HG03045 (cell line): ENCODE data around the gene TLE2.

ENCODE experiments used
- ATAC-seq: cut with Tn5 transposase; IDR thresholded peaks from one replicate; pipeline ENCODE4 v1.9.1; 2021; ENCODE audit warnings: mild to moderate bottlenecking, moderate library complexity; ENCODE audit not compliant: unreplicated experiment

TLE2 gene

DNA sequence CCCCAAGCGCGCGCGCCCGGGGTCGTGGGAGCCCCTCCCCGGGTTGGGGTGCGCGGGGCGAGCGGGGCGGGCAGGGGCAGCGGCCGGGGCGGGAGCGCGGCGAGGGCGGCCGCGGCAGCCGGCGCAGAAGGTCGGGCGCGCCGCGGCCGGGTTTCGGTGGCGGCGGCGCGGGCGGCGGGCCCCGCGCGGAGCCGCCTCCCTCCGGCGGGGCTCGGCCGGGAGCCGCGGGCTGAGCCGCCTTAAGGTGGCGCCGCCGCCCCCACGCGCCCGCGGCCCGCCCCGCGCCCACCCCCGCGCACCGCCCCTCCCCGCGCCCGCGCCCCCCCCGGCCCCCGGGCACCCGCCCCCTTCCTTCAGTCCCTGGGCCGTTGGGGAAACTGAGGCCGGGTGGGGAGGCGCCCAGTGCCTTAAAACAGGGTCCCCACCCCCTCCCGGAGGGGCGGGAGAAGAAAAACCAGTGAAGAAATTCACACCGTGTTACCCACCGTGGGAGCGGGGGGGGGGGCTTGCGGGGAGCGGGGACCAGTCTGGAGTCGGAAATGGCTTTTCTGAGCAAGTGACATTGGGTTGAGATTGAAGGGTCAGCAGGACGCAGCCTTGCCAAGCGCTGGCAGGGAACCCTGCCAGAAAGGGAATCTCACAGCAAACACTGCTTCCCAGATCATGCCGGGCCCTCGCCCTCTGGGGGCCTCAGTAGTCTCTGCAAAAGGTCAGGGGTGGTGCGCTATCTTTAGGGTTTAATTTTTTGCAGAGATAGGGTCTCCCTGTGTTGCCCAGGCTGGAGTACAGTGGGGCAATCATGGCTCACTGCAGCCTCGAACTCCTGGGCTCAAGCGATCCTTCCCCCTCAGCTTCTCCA, at the start of gene TLE2:
TSS of gene TLE2 (minus strand) at position 216 of the 859 bp plus-strand sequence. CDS start 376 bp downstream, outside the sequence.
- ATAC-seq = no peak

DNA sequence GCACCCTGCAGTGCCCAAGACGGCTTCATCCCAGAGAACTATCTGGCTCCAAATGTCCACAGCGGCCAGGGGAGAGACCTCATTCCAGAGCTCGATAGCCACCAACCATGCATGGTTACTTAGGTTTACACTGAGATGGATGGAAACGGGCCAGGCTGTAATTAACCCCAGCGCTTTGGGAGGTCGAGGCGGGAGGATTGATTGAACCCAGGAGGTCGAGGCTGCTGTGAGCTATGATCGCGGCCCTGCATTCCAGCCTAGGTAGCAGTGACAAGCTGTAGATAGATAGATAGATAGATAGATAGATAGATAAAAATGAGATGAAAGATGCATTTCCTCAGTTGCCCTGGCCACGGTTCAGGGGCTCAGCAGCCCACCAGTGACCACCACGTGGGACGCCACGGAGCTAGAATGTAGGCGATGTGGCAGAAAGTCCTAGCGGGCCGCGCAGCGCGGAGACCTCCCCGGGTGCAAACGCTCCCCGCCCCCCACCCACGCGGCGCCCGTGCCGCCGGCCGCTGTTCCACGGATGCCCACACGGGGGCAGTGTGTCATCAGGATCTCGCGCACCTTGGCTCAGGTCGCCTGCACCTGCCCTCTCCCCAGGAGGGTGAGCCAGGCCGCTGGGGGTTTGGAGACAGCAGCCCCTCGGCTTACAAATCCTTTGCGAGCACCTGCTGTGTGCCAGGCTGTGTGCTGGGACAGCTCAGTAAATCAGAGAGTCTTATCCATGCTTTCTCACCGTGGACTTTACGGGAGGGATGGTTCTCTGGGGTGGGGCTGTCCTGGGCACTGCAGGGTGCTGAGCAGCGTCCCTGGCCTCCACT, 46.7 kb upstream of the TLE2 start:
- no peak for ATAC-seq

DNA sequence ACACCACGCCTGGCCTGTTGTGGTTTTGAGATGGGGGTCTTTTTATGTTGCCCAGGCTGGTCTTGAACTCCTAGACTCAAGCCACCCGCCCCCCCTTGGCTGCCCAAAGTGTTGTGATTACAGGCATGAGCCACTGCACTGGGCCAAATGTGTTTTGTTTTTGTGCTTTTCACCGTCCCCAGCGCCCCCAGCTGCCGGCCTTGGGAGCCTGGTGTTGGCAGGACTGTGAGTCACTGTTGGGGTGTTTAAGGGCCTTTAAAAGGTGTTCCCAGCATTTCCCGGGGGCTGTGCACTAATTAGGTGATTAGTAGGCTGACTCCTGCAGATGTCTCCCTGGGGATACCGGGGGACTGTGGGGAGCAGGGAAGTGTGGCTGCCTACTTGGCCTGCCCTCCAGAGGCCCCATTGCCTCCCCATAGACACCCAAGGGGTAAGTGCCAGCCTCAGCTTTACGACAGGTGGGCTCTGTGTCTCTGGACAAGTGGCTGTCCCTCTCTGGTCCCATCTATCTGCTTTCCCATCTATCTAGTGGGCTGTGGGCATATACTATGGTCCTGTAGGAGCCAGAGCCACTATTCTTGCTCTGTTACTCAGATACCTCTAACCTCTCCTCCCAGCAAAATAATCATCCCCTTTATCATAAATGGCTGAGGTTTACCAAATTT, 45.0 kb upstream of the TLE2 start:
- ATAC-seq = no peak

DNA sequence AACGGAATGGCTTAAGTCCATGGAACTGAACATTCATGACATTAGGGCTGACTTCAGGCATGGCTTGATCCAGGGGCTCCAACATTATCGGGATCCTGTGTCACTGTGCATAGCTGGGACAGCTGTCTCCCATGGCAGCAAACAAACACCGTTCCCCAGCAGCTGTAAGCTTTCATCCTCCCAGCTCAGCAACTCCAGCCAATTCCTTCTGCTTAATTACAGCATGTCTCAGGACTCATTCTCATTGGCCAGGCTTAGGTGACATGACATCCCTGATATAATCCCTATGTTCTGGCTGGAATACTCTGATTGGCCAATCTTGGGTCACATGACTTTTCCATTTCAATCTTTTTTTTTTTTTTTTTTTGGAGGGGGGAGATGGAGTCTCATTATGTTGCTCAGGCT, 44.1 kb upstream of the TLE2 start:
- no peak for ATAC-seq

DNA sequence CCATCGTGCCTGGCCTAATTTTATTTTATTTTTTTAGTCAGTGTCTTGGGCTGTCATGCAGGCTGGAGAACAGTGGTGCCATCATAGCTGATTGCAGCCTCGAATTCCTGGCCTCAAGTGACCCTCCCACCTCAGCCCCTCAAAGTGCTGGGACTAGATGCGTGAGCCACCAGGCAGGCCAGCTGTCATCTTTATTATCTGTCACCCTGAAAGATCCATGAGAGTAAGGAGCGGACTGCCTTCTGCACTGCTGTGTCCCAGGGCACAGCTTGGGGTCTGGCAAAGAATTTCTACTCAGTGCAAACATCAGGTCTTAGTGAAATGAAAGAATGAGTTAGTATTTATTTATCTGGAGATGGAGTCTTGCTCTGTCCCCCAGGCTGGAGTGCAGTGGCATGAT, 42.7 kb upstream of the TLE2 start:
- ATAC-seq = no peak

DNA sequence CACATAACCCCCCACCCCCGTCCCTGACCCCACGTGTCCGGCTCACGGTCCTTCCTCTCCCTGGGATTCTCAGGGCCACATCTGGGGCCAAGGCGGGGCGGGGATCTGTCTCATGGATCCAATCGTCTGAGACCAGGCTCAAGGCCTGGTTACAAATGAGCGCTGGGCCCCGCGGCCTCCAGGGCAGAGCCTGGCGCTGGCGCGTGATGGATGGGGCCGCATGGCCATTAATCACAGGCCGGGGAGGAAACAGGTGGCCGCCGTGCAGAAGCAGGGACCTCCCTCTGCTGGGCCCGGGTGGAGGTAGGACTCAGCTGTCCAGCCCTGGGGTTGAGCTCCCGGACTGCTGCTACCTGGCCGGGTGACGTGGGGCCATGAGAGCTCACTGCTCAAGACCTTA, 39.0 kb upstream of the TLE2 start:
- ATAC-seq = no peak

DNA sequence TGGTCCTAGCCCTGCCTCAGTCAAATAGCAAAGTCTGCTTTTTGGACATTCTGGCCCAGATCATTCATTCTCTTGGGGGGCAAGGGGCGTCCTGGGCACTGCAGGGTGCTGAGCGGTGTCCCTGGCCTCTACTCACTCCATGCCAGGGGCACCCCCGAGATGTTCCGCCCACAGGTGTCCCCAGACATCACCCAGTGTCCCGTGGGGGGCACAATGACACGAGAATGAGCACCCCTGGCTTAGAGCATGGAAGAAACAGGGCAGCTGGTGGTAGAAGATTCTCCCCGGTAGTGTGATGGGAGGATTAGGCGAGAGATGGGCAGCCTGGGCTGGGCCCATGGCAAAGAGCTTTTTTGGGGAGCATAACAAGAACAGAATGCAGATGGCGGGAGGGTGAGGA, 38.5 kb upstream of the TLE2 start:
- no peak for ATAC-seq

DNA sequence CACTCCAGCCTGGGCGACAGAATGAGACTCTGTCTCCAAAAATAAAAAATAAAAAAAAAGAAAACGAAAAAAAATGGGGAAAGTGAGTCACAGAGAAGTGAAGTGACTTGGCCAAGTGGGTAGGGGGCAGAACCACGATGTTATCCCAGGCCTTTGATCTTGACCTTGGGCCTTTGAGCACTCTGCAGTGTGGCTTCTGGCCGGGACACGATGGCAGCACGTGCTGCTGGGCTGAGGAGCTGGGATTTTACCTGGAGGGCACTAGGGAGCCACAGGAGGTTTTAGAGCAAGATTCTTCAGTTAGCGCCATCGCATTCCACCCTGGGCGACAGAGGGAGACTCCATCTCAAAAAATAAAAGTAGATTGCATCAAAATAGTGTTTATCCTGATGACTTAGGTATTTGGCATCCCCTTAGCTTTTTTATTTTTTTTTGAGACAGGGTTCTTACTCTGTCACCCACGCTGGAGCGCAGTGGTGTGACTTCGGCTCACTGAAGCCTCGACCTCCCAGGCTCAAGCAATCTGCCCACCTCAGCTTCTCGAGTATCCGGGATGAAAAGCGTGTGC, 37.5 kb upstream of the TLE2 start:
- ATAC-seq = no peak

DNA sequence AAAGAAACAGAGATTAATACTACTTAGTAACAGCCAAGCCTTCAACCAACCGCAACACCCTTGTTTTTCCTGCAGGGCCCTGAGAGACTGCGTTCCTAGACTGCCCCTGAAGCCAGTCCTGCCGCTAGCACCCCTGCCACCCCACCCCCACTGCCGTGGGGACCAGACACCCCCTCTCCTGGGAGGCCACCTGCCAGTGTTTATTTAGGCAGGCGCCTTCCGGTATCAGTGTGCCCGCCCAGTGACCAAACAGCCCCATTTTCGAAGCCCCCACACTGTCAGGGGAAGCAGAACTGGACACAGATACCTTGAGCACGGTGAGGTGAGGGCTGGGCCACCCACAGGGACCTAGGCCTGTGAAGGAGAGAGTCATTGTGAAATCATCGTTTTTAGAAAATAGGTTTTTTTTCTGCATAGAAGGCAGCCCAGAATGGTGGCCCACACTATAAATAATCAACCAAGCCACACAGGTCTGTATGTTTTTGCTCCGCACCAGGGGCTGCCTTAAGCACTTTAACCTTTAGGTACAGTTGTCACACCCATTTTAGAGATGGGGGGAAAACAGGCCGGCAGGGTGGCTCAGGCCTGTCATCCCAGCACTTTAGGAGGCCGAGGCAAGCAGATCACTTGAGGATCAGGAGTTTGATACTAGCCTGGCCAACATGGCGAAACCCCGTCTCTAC, 36.7 kb upstream of the TLE2 start:
- ATAC-seq = peak; percentile 43

DNA sequence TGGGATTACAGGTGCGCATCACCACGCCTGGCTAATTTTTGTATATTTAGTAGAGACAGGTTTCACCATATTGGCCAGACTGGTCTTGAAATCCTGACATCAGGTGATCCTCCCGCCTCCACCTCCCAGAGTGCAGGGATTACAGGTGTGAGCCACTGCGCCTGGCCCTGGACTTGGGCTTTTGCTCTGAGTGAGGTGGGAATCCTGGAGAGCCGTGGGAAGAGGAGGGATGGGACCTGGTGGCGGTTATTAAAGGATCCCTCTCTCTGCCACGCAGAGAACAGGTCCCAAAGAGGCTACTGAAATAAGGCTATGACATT, 34.9 kb upstream of the TLE2 start:
- ATAC-seq = no peak

DNA sequence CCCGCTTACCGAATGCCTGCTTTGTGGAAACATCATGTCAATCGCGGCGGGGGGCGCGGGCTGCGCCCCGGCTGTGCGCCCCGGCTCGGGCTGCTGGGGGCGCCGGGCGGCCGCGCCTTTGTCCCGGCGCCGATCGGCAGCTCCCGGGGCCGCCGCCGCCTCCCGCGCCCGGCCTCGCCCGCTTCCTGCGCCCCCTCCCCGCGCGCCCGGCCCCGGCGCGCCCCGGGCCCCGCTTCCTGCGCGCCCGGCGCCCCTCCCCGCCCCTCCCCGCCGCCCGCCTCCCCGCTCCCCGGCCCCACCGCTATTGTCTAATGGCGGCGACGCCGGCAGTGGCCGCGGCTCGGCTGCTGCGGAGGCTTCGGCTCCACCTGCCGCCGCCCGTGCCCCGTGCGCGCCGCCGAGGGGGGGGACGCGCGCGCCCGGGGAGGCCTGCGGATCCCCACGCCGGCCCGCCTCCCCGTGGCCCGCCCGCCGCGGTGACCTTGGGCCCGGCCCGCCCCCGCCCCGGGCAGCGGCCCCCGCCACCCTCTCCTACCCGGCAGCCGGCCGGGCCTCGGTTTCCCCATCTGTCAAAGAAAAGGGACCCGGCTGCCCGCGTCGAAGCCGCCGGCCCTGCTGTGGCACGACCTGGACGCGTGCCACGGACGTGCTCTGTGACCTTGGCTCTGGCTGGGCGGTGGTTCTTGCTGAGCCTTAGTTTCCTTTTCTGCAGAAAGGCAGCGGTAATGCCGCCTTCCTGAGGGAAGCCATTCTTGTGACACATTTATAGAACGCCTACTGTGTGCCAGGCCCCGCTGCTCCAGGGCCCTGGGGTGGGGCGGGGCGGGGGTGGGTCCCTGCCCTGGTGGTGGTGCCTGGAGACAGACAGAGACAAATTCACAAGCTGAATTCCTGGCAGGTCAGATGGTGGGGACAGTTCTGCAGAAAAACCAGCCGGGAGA, 33.4 kb upstream of the TLE2 start, which contains the start of gene TLE5:
TSS of gene TLE5 (minus strand) at position 331 of the 941 bp plus-strand sequence. CDS start at position 36, 295 bp downstream.
- ATAC-seq = peak; percentile 31

DNA sequence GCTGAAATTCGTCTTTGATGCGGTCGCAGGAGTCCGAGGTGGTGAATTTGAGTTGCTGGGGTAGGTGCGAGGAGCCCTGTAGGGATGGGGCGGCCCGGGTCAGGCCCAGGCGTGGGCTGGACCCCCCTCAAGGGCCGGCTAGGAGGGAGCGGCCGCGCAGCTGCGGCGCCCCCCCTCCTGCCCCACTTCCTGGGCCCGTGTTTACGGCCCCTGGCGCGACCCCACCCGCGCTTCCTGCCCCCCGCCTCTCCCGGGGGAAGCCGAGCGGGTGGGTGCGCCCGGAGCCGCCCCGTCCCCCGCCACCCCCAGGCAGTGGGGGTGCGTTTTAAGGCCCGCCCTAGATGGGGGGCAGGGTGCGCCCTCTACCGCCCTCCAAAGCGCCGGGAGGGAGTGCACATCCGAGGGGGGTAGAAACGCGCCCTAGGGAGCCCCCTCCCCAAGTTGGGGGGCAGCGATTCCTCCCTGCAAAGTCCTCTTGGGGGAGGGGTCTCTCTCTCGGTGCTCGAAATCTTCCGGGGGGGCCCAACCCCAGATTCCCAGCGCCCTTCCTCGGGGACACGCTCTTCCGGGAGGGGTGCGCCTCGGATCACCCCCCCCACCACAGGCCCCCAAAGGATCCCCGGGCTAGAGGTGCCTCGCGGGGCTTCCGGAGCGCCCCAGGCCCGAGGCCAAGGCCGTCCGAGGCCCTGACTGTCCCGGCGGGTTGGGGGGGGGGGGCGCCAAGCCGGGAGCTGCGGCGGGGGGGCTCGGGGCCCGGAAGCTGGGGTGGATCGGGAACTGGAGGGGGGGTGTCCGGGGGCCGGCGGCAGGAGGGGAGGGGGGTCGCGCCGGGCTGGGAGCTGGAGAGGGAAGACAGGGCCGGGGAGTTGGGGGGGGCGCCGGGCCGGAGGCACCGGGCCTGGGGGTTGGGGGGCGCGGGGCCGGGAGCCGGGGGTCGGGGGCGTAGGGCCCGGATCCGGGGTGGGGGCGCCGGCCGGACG, 32.4 kb upstream of the TLE2 start:
- ATAC-seq = peak; percentile 30

DNA sequence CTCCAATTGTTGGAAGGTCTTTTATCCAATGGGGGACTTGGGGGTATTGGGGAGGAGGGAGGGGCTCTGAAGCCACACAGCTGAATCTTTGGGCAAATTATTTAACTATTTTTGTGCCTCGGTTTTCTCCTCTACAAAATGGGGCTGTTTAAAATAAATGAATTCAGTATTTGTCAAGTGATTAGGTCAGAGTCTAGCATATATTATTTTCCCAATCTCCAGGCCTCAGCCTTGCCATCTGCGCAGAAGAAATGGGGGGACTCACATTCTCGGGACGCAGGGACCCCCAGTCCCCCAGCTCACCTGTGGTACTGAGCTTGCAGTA, 31.7 kb upstream of the TLE2 start:
- ATAC-seq = no peak

DNA sequence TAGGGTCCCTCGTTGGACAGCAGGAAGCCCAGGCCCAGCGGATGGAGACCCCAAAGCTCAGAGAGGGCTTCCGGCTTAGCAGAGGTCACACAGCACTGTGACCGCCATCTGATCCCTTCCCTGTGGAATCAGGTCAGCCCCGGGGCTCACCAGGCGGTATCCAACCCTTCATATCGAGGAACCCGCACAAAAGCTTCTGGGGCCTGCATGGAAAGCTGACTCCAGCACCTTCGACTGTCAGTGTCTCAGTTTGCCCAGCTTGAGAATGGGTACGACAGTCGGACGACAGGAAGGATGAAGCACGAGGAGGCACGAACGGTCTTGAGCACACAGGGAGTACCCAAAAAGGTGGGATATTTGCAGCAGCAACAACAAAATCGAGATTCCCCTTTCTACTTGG, 30.6 kb upstream of the TLE2 start:
- ATAC-seq = no peak

DNA sequence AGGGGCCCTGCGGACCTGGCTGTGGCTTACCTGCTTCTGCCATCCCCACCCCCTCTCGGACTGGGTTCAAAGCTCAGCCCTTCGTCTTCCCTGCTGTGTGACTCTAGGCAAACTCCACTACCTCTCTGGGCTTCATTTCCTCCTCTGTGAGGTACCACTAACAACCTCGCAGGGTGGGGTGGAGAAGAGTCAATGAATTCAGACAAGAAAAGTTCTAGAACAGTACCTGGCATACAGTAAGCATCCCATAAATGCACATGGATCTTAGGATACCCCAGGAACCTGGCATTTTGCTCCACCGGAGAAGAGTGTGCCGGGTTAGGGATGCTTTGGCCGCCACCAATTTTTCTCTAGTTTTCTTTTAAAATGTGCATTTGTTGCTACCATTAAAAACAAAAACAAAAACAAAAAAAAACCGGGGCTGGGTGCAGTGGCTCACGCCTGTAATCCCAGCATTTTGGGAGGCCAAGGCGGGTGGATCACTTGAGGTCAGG, 29.8 kb upstream of the TLE2 start:
- ATAC-seq = no peak

DNA sequence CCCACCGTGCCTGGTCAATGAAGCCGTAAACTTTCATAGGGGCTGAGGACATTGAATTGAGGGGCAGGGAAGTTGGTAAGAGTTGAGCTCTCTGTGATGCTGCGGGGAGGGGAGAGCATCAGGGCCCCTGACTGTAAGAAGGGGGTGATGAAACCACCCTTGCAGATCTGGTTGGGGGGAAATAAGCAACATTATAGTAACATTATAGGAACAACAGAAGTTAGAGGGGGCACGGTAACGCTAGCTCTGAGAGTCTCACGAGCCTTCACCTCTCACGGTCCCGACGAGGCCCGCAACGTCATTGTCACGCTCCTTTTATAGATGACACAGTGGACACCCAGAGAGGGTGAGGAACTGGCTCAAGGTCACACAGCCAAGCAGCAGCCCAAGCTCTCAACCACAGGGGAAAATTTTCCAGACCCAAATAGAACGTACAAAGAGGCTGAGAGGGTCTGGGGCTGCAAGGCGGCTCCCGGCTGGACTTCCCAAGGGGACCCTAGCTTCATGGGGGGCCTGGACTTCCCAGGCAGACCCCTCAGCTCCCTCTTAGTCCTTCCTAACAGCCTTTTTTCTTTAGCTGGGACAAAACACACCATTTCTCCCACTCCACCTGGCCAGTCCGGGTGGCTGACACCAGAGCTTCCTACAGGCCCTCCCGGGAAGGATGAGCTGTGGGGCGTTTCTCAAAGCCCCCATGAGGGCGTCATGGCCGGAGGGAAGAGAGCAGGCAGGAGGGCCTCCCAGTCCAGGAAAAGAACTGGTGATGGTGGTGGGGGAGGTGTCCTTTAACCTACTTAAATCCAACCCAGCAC, 29.1 kb upstream of the TLE2 start:
- ATAC-seq = no peak

DNA sequence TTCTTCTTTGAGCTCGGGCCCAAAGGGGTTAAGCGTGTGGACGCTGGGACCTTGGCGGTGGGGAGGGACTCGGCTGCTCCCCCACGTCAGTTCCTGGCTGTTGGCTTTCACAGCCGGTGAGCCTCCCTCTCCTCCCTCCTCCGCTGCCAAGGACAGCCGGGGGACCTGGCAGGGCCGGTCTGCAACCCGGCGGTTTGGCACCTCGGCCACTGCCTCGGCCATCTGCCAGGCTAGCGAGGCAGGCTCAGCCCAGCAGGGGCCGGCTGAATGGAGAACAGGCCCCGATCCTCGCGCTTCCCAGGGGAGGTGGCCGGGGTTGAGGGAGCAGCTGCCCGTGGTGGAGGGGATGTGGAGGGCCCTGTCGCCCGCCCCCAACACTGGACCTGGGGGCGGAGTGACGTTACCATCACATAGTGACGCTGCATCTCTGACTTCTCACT, 28.2 kb upstream of the TLE2 start:
- ATAC-seq = no peak
